Pancreas (tissue), 10 donors: ENCODE measurements around the gene SYT5. TPM values are rescaled to one million over a fixed set of nuclear protein-coding genes. Genes with fewer than 3 reads are reported as not detected.
A peak's percentile ranks its signal among the peaks of the same experiment; 100 is the strongest.

Source experiments
- ATAC-seq, 4 donors: fragments of 200-7000 bp; cut with Tn5 transposase; one replicate each; pipeline versions ENCODE4 v1.8.0 to v1.9.1; 2020; ENCODE audit warnings: mild to moderate bottlenecking in 4 of 4, moderate library complexity in 4 of 4
- DNase-seq, 6 donors: peaks; one replicate each; pipeline ENCODE4 v3.0.0-alpha.2; 2020
- FAIRE-seq: peaks from 2 replicates; lab custom pipeline; 2012; peaks lifted over from hg19 to GRCh38; lab: Jason Lieb, UNC
- H3K27ac ChIP-seq, 4 donors: fragments of 200-600 bp; sonication (generic); 1 replicate in 3 of 4; 2 replicates in 1 of 4; pipeline versions ENCODE4 v1.5.0 to v1.8.0; 2020
- H3K27me3 ChIP-seq, 4 donors: fragments of 200-600 bp; one replicate each; pipeline ENCODE4 v1.8.0; 2021
- H3K36me3 ChIP-seq, 3 donors: fragments of 200-600 bp; sonication (generic) in 1 of 3; one replicate each; pipeline versions ENCODE4 v1.5.0 to v1.8.0; 2020 to 2021
- H3K4me1 ChIP-seq, 3 donors: fragments of 200-600 bp; one replicate each; pipeline ENCODE4 v1.8.0; 2021
- H3K4me3 ChIP-seq, 4 donors: fragments of 200-600 bp; sonication (generic) in 2 of 4; one replicate each; pipeline versions ENCODE4 v1.5.0 to v1.8.0; 2020 to 2021
- H3K9me3 ChIP-seq, 4 donors: fragments of 200-600 bp; one replicate each; pipeline ENCODE4 v1.8.0; 2021
- CTCF ChIP-seq, 4 donors: fragments of 200-600 bp; sonication (generic) in 3 of 4; IDR thresholded peaks; one replicate each; pipeline versions ENCODE4 v1.5.0 to v1.8.0; 2021; ENCODE audit warnings: antibody characterized with exemption in 4 of 4
- WGBS, 2 donors: extraction: QIAGEN DNeasy Blood & Tissue Kit; methylation state at CpG; one replicate each; pipeline ENCODE4 v1.1.7; 2013; 5-methylcytosine and 5-hydroxymethylcytosine counted together
- intact Hi-C, 3 donors: fragments of 100-400 bp; cut with DNase I; formaldehyde crosslinking; loops; one replicate each; pipeline versions ENCODE4 v1.11.1 to v1.14.2; 2022
- polyA plus RNA-seq, 2 donors: library from polyadenylated mRNA; stranded (reverse); fragments of 200-250 nt; gene quantifications; one replicate each; pipeline ENCODE4 v1.2.3, GENCODE V29; 2013
- total RNA-seq, 6 donors: library from RNA; stranded (reverse); fragmentation: NEBNext Ultra II Directional in 4 of 6; extraction: Animal tissue kit (Norgen Biotek cat#: 25700) in 4 of 6; gene quantifications; one replicate each; pipeline versions ENCODE4 v1.2.1 to v1.2.4, GENCODE V29; 2021 to 2023
- donor health status: healthy with polysubstance abuse.
- donor health status: DM: no; HTN: no; CAD: no; lungs with moderate emphysema.
- donor health status: DM: no; HTN: no; CAD: no.
- donor health status: control.
- donor health status: control.
- donor health status: Bipolar disorder and iron deficiency.
- donor health status: DM: yes; HTN: yes; CAD: no.
- donor health status: DM: no; HTN: no; CAD: no.
- donor health status: DM: no; HTN: no; CAD: no.
- donor health status: DM: yes; HTN: yes; CAD: no.

SYT5 gene
- total and polyA plus RNA-seq, 8 donors, result 0.88 to 41.1 (median 2.8) TPM

- FAIRE-seq (no peak), ATAC-seq (no peak), DNase-seq (no peak)
- Histone ChIP-seq H3K27me3 (no peaks in the 10 kb centered on the region), H3K9me3 (no peaks in the 10 kb centered on the region), H3K36me3 (no peaks in the 10 kb centered on the region), H3K27ac (no peak overlapping the region), H3K4me1 (peaks cover 0 to 4% (median 0%) of the 10 kb centered on the region in 3 donors), H3K4me3 (no peak overlapping the region)
- intact Hi-C loops, result no loop called here
- TF ChIP-seq CTCF (IDR thresholded peaks at IDR 0.05), result no peak
These were observed 28.1 kb downstream of the SYT5 start for GRCh38 chr19:55152017-55152416.

GRCh38 chr19:55149078-55150003, 30.7 kb downstream of the SYT5 start, which contains the start of gene TNNT1:
Gene TNNT1 (minus strand): TSS chr19:55149206. CDS start chr19:55147157, 2,049 bp downstream.
- DNase-seq, result no peak
- TF ChIP-seq CTCF (IDR thresholded peaks at IDR 0.05), result no peak
- WGBS, 2 donors, result 4 to 7% methylated on average over 18 of the region's 18 CpGs
- H3K27me3 ChIP-seq, result peaks cover 0 to 5% (median 2%) of the 10 kb centered on the region in 4 donors
- H3K36me3 ChIP-seq, result no peaks in the 10 kb centered on the region
- H3K4me3 ChIP-seq, result no peak within 1 kb of the TSS
- ATAC-seq, result no peak
- no peak for FAIRE-seq
- H3K27ac ChIP-seq, result no peak within 1 kb of the TSS
- no peaks in the 10 kb centered on the region for H3K9me3 ChIP-seq
- no peaks in the 10 kb centered on the region for H3K4me1 ChIP-seq
- intact Hi-C loops, result loop anchor here in 1 of 3 donors (10.0 kb wide), 1 partner anchor 265 kb away; no protein-coding TSS in a partner anchor

- ATAC-seq, result no peak
- no peak overlapping the region for H3K4me3 ChIP-seq
- 14 to 21% methylated on average over 8 to 9 of the region's 9 CpGs for WGBS, 2 donors
- DNase-seq, result no peak
- H3K27ac ChIP-seq, result no peak overlapping the region
- intact Hi-C loops, result loop anchor here in 1 of 3 donors (10.0 kb wide), 1 partner anchor 267 kb away; no protein-coding TSS in a partner anchor
- H3K4me1 ChIP-seq, result no peaks in the 10 kb centered on the region
- no peak for FAIRE-seq
- H3K9me3 ChIP-seq, result no peaks in the 10 kb centered on the region
- H3K27me3 ChIP-seq, result peaks cover 0 to 9% (median 2%) of the 10 kb centered on the region in 4 donors
- TF ChIP-seq CTCF (IDR thresholded peaks at IDR 0.05), result no peak
- H3K36me3 ChIP-seq, result no peaks in the 10 kb centered on the region
These were observed 32.4 kb downstream of the SYT5 start for GRCh38 chr19:55147545-55148251.

- FAIRE-seq (no peak), DNase-seq (no peak), ATAC-seq (peak in 3 of 4 donors; percentile 16 to 29 (median 23))
- intact Hi-C loops, result loop anchor here in 1 of 3 donors (10.0 kb wide), 1 partner anchor 268 kb away; no protein-coding TSS in a partner anchor
- Histone ChIP-seq H3K4me3 (no peak overlapping the region), H3K27me3 (peaks cover 0 to 18% (median 2%) of the 10 kb centered on the region in 4 donors), H3K9me3 (no peaks in the 10 kb centered on the region), H3K27ac (no peak overlapping the region), H3K36me3 (no peaks in the 10 kb centered on the region), H3K4me1 (no peaks in the 10 kb centered on the region)
- 3 to 8% methylated on average over 6 to 27 of the region's 27 CpGs for WGBS, 2 donors
- TF ChIP-seq CTCF (IDR thresholded peaks at IDR 0.05), result no peak
These were observed 33.3 kb downstream of the SYT5 start for GRCh38 chr19:55146705-55147273.
